Activated CD8-positive, alpha-beta memory T cell treated with anti-CD3 and anti-CD28 coated beads, Interleukin-2, amount 50 U/mL, for 4 hours (primary cell): Measurements from ENCODE around the gene ARHGAP4.

Experiments
- DNase-seq: peaks from one replicate; pipeline ENCODE4 v3.0.0-alpha.2; 2020

Gene ARHGAP4

DNA sequence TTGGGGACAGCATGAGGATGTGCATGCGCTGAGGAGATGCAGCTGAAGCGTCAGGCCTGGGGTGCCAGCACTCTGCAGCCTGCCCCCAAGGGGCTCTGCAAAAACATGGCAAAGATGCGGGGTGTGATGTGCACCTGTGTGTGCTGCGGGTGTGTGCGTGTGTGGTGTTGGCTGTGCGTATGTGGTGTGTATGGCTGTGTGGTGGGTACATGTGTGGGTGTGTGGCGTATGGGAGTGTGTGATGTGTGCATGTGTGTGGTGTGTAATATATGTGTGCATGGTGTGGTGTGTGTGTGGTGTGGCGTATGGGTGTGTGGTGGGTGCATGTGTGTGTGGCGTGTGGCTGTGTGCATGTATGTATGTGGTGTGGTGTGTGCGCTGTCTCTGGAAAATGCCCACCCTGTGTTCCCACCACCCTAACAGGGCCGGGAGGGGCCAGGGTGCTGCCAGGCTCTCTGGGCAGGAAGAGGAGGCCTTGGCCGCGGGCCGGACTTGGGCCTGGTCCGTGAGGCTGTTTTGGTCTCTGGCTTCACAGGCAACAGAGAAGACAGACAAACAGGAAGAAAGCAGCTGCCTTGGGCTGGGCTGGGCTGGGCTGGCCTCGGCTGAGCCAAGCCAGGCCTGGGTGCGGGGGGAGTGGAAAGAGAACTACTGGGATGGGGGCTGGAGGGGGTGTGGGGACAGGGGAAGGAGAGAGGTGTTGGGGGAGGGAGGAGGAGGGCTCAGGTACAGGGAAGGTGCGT lies 22.7 kb downstream of the ARHGAP4 start:
- no peak for DNase-seq

DNA sequence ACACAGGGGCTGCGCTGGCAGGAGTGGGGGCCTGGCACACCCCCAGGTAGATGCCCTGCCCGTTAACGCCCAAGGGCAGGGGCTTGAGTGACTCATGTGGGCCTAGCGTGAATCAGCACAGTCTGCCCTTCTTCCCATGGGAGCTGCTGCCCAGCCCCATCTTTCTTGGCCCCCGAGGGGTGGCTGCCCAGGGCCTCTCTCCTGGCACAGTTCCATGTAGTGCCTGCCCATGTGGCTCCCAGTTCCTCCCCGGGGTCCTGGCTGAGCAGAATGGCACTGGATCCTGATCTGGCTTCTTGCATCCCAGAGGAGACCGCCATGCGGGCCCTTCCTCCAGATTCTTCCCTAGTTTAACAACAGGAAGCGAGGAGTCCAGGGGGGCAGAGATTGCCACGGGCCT lies 23.7 kb downstream of the ARHGAP4 start:
- no peak for DNase-seq

DNA sequence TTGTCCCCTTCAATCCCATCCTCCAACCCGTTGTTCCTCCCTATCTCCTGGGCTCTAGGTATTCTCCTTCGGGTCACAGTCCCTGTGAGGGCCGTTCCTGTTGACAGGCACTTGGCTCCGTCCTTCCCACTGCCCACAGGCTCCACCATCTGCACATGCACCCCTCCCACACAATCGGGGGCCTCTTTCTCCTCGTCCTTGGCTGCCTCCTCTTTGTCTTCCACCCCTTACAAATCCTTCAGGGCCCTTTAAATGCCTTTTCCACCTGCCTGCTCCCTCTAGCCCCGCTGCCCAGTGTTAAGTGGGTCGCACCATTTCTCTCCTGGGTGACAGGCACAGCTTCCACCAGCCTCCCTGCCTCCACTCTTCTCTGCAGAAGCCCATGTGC lies 24.3 kb downstream of the ARHGAP4 start:
- no peak for DNase-seq

DNA sequence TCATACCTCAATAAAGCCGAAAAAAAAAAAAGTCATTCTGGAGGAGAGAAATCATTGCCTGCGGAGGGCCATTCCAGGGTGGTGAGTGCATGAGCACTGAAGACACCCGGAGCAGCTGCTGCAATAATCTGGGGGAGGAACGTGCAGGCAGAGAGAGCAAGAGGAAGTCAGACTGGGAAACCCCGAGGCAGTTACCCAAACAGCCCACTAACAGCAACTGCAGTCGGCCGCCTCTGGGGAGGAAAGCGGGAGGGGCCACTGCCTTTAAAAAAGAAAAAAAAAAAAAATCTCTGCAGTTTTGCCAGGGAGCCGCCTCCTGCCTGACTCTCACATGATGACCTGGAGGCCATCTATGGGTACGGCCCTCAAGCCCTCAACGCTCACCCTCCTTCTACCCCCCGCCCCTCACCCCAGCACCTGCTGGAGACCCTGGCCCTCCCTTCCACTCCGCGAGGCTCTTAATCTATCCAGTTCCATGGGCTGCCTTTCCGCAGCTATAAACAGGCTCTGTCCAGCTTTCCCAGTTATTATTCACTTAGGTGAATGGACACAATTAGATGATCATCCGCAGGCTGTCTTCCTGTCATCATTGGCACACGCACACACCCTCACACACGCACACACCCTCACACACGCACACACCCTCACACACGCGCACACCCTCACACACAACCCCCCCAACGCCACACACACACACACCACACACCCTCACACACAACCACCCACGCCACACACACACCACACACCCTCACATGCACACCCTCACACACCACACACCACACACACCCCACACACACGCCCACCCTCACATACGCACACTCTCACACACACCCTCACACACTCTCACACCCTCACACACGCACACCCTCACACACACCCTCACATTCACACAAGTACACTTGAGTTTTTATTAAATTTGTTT lies 25.0 kb downstream of the ARHGAP4 start:
- peak; percentile 49 for DNase-seq

DNA sequence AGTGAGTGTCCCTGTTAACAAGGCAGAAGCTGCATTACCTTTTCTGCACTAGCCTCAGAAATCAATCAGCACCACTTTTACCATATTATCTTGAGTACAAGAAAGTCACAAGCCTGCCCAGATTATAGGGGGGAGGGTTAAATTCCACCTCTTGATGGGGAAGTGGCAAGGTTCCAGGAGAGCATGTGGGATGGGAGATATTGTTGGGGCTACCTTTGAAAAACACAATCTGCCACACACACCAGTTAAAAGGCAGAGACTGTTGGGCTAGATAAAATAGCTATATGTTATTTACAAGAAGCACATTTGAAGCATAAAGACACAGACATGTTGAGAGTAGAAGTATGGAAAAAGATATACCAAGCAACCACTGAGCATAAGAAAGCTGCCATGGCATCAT lies 28.2 kb downstream of the ARHGAP4 start:
- no peak for DNase-seq

DNA sequence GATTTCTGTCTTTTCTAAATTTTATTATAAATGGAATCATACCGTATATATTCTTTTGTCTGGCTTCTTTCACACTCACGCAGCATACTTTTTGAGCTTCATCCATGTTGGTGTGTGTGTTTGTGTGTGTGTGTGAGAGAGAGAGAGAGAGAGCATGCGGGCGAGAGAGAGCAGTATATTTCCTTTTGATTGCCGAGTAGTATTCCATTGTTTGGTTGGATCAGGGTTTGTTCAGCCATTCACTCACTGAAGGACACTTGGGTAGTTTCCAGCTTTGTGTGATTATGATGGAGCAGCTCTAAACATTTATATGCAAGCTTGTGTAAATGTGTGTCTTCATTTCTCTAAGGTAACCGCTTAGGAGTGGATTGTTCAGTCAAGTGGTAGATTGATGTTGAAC lies 36.9 kb downstream of the ARHGAP4 start:
- no peak for DNase-seq

DNA sequence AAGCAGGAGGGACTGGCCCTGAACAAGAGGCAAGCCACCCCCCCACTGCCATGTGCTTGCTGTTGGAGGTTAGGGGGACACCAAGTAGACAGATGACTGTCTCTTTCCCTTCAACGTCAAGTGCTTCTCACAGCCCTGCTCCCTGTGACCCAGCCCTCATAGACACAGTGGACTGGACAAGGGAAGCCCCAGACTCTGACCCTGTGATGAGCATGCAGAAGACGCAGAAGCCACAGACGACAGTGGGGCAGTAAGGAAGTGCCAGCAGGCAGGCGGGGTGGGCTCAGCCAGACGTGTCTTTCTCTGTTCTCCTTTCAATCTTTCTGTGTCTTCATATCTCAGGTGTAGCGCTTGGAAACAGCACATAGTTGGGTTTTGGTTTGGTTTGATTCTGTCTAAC lies 37.7 kb downstream of the ARHGAP4 start:
- no peak for DNase-seq

DNA sequence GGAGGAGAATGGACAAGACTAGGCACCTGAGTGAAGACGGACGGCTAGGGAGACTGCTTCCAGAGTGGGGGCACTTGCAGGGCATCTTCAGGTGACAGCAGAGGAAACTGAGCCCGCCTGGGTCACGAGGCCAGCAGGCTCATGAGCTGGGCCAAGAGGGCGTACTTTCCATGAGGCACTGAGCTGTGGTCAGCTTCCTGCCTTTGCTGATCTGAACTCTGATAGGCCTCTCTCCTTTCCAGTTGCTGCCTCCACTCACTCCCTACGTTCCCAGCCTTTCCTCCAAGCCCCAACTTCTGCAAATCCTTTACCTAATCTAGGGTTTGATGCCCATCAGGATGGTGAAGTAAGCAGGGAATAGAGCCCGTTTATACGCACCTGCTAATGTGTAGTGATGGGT lies 38.7 kb downstream of the ARHGAP4 start:
- no peak for DNase-seq

DNA sequence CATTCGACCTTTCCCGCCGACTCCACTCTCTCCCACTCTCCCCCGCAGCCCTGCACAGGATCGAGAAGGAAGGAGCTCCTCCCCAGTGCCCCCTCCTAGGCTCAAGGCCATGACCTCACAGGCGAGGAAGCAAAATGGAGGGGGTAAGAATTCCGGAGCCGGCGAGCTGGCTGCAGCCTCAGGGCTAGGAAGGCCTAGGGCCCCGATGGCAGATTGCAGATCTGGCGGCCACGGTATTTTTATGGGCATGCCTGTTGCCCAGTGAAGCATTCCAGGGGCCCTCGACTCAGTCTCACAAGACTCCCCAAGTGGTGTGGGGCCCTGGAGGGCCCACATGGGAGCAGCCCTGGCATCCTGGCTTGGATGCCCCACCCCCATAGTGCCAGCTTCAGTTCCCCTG lies 39.1 kb downstream of the ARHGAP4 start:
- no peak for DNase-seq

DNA sequence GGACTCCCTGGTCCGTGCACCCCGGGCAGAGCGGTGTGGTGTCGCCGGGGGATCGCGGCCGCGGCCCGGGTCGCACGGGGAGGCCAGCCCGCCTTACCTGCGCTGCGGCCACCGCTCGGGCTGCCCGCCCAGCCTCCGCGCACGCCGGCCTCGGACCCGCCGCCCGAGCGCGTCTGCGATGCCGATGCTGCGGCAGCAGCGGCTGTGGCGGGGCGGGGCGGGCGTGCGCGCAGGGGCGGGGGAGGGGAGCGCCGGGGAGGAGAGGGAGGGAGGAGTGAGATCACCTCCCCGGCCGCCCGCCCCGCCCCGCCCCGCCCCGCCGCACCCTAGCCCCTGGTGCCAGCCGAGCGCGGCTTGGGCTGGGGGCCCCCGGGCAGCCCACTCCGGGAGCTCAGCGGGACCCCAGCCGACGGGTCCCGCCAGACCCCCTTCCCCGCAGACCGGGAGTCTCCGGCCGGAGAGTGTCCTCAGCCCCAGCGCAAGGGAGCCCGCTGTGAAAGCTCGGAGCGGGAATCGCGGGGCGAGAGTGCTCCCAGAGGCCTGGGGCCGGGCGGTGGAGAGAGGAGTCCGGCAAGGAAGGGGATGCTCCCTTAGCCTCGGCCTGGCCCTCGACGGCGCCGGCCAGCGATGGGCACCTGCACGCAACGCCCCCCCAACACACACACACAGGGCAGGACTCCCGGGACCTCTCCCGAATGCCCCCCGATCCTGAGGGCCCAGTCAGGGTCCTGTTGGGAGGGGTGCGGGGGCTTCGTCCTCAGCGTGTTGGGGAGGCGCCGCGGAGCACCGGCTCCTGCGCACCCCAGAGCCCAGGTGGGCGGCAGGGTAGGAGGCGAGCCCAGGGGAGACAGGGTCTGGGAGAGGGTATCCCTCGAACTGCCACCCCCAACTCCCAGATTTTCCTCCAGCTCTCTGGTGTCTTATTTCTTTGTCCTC lies 39.8 kb downstream of the ARHGAP4 start, which contains the start of gene L1CAM:
L1CAM (minus strand) TSS at position 206 of the 936 bp plus-strand sequence. CDS start 10,337 bp downstream, outside the sequence.
- peak; percentile 38 for DNase-seq

DNA sequence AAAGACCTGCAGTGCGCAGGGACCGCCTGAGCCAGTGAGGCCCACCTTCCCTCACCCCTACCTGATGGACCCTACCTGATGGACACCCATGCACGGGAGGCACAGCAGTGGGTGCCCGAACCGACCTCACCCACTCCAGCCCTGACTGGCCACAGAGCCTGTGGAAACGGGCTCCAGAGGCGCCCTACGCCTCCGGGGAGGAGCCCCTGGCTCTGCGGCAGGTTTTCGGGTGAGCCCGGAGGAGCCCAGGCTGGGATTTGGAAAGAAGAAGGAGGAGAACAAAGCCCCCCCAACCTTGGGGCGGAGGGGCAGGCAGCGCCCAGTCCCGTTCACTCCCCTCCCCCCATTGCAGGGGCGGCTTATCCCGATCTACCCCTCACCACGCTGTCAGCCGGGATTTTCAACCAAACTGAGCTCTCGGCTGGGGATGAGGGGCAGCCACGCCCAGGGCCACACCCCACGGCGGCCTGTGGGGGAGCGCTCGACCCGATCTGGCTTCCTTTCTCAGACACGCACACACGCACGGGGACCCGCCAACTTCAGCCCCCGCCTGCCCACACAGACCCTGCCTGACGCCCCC lies 40.8 kb downstream of the ARHGAP4 start:
- DNase-seq: no peak

DNA sequence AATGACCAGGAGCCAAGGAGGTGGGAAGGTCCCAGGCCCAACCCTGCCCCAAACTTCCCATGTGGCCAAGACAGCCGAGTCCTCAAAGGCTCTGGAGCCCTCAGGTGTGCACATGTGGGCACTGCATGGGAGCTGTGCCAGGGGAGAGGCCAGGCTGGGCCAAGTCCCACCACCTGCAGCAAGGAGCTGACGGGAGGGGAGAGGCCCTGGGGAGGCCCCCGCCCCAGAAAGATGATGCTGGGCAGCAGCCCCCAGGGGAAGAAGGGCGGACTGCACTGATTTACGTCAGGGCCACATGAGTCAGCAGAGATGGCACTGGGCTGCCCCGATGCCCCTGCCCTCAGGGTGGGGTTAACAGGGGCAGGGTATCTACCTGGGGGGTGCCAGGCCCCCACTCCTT lies 41.5 kb downstream of the ARHGAP4 start:
- DNase-seq: no peak

DNA sequence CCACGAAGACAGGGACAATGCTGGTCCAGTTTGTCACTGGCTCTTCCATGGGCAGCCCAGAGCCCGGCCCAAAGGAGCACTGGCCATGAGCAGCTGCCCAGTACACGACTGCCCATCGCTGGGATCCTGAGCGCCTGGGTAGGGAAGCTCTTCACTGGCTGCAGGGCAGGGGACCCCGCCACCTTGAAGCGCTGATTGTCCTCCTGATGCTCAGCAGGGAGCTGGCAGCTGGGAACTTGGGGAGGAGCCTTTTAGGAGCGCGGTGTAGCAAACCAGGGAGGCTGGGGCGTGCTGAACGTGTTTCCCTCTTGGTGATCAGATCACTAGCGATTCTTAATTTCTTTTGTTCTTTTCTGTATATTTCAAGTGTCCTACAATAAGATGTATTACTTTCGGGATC lies 41.9 kb downstream of the ARHGAP4 start:
- no peak for DNase-seq

DNA sequence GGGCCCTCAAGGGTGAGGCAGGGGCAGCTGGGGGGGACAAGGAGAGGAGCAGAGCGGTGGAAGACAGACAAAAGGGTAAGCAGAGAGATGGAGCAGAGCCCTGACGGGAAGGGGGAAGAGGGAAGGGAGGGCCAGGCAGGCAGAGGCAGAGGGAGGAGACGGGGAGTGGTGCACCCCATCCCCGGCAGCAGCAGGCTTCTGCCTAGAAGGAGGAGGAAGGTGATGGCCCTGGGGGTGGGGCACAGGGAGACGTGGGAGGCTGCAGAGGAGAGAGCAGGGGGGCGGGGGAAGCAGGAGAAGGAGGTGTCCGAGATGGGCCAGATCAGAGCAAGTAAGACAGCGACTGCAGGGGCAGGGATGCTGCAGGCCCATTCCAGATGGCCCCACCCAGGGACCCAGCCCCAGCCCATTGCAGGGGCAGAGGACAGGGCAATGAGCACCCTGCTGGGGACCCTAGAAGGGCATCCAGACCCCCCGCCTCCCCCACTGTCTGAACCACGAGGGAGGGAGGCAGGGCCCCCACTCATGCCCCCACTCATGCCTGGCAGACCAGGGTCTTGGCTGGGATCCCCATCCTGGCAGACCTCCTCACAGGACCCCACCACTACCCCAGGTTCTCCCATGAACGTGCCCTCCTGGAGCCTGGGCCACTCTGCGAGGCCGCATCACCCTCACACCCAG lies 42.8 kb downstream of the ARHGAP4 start:
- no peak for DNase-seq

DNA sequence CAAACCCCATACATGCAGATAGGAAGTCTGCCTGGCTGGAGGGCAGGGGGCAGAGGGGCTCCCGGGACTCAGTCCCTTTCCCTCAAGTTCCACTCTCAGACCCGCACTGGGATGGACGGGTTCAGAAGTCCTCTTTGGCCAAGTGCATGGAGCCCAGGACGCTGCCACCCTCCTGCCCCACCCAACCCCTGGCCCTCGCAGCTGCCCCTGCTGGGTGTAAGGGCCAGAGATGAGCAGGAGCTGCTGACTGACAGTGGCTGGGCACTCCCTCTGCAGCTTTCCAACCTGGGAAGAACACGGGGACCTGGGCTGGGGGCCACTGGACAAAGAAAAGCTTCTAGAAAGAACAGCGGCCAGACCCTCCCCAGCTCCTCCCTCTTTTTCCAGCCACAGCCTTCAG lies 43.5 kb downstream of the ARHGAP4 start:
- no peak for DNase-seq

DNA sequence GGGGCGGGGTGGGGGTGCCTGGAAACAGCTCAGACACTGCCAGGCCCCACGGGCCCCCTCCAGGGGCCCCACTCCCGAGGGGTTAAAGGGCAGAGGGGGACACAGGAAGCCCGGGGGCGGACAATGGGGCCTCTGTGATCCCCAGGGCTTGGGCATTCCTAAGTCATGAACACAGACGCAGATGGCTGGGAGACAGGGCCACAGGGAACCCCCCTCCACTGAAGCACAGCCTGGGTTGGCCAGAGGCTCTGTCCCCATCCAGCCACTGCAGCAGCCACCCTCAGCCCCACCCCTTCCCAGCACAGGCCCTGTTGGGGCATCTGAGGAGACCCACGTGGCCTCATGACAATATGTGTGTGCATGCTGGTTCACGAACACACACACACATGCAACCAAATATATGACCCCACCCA lies 44.0 kb downstream of the ARHGAP4 start:
- no peak for DNase-seq

DNA sequence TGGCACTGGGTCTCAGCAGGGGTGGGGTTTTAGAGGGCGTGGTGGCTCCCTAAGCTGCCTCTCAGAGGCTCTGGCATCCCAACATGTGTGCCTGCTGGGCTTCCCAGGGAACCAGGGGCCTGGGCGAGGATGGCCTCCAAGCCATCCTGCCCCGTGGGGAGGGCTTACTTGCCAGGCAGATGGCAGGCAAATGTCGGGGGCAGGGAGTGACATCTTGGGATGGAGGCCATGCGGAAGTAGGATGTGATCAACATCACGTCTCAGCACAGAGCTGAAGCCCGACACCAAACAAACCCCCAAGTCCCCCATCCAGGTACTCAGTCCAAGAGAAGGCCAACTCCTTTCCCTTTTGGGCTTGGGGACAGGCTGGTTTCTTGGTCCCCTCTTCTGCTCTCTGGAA lies 44.8 kb downstream of the ARHGAP4 start:
- no peak for DNase-seq

DNA sequence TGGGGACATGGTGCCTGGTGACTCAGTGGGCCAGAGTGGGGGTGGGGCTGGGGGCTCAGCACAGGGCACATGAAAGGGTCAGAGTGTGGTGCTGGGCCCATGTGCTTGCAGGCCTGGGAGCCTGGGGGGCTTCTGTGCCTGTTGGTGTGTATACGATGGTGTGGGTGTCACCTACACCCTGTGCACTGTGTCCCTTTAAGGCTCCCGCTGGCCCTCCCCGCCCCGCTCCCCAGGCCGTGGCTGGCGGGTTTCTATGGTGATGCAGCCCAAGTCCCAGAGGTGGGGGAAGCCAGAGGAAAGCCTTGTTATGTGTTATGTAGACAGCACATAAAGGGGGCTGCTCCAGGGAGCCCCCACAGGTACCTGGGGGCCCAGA lies 45.6 kb downstream of the ARHGAP4 start:
- no peak for DNase-seq

DNA sequence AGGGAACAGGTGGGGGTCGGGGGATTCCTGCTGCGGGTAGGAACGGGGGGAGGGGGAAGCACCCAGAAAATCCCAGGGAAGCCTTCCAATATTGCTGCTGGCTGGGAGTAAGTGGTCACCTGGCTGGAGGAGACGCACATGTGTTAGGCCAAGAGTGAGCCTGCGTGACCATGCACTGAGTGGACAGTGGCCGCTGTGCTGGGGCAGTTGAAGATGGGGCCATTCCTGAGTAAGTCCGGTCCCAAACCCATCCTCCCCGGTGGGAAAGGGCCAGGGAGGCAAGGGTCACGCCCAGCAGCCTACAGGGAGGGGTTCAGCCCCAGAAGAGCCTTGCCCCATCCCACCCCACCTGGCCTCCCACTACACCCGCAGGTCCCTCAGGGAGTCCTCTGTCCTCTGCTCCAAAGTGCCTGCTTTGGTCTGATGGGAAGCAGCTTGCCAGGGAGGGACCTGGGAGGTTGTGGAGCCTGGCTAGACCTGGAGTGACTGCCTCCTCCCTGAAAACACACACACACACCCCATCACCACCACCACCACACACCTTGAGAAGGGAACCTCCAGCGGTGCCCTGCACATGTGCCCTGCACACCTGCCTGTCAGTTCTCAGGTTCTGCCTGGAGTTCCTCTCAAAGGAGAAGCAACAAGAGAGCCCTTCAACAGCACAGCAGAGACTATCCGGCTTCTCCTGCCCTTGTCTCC lies 46.2 kb downstream of the ARHGAP4 start:
- no peak for DNase-seq

DNA sequence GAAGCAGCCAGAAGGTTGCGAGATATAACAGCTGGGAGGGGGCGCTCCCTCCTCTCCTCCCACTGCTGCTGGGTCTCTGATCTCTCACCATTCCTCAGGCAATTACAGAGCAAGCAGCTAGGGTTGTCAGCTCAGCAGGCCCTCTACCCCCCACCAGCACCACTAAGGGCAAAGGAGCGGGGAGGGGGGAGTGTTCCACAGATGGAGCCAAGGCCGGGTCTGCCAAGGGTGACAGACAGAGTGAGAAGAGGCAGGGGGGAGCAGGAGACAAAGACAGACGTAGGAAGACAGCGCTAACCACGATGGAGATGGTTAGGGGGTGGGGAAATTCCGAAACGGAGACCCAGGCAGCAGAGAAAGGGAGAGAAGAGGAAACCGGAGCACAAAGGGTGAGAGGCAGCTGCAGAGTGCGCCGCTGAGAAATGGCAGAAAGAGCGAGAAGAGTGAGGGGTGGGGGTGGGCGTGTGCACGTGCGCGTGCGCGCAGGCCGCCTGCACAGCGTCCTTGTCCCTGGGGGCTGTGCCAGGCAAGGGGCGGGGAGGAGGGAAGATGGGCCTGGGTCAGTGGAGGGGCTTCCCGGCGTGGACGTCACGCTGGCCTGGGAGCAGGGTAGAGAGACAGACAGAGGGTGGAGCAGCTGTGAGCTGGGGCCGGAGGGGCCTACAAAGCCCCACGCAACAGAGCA lies 47.0 kb downstream of the ARHGAP4 start:
- no peak for DNase-seq

DNA sequence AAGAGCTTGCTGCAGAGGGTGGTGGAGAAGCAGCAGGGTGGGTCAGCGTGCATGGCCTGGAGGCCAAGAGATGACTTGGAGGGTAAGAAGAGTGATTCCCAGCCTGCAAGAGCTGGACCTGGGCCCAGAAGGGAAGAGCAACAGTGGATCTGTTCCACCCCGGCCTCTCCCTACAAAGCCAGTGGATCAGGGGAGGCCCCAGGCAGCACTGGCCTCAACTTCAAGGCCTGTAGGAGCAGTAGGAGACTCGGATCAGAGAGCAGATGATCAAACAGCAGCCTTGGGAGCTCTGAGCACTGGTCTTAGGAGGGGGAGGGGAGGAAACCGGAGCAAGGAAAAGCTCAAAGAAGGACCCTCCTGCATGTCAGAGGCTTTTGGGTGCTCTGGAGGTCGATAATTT lies 47.7 kb downstream of the ARHGAP4 start:
- no peak for DNase-seq
